ENCODE results near the gene CMTM1. TPM values are rescaled to one million over a fixed set of nuclear protein-coding genes. Genes with fewer than 3 reads are reported as not detected.

The CMTM1 gene
- polyA plus RNA-seq, 1 donor from 2014 or later, result 1.6 TPM

DNA sequence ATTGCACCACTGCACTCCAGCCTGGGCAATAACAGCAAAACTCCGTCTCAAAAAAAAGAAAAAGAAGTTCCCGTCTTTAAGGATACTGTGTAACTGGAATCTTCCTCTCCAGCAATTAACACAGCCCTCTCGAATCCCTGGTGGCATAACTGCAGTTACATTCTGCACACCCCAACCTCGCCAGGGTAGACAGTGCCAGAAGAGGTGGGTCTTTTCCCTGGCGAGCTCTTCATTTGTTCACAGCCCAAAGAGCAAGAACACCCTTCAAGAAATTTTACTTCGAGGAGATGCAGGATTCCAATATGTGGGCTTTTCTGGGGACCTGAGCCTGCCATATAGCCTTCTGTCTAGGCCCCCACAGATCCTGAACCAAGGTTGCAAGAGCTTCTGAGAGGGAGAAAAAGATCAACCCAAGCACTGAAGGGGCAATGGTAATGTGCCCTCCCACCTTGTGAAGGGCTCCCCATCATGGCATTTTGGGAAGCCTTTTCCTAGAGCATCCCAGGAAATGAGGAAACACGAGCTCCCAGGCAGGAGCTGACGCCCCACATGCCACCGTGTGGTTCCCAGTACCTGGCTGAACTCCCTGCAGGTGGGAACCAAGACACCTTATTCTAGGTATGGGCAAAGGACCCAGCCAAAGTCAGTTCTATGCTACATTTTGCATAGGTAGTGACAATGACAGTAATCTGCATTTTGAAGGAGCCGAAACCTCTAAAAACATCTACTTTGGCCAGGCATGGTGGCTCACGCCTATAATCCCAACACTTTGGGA, 43.2 kb upstream of the CMTM1 start:
- Histone ChIP-seq H3F3A (ENCODE audit: insufficient read depth, low read length, poor library complexity, severe bottlenecking) (no peaks in the 10 kb centered on the region), H3K4me3 (ENCODE audit: low read length) (no peak overlapping the region), H3K36me3 (ENCODE audit: insufficient read depth, low read length) (no peaks in the 10 kb centered on the region), H2AFZ (ENCODE audit: low read depth, low read length) (no peak overlapping the region), H4K20me1 (ENCODE audit: insufficient read depth) (no peaks in the 10 kb centered on the region), H3K9ac (ENCODE audit: low read length) (no peak overlapping the region), H3K79me2 (replicated peaks; ENCODE audit: insufficient read depth, low read length) (no peaks in the 10 kb centered on the region), H3K9me2 (ENCODE audit: insufficient read depth, low read length) (no peaks in the 10 kb centered on the region), H3K27me3 (ENCODE audit: insufficient read depth, low read depth, low read length) (no peaks in the 10 kb centered on the region), H3K4me2 (ENCODE audit: low read length) (no peak overlapping the region), H3K9me3 (ENCODE audit: low read length) (no peaks in the 10 kb centered on the region), H3K27ac (ENCODE audit: low read length) (no peak overlapping the region)
- TF ChIP-seq TAF1 (IDR thresholded peaks at IDR 0.05; ENCODE audit: low read depth) (no peak), POLR2AphosphoS5 (IDR thresholded peaks at IDR 0.05) (no peak), SMC3 (conservative IDR thresholded peaks at IDR 0.05; ENCODE audit: poor library complexity) (no peak), EP300 (conservative IDR thresholded peaks at IDR 0.05; ENCODE audit: poor library complexity, severe bottlenecking) (no peak), RAD21 (conservative IDR thresholded peaks at IDR 0.05) (no peak), MXI1 (conservative IDR thresholded peaks at IDR 0.05; ENCODE audit: poor library complexity, severe bottlenecking) (no peak), EZH2 (IDR thresholded peaks at IDR 0.05; ENCODE audit: borderline replicate concordance, insufficient read depth, low read length, poor library complexity, severe bottlenecking) (no peak)
- TF ChIP-seq, protein P1, sequence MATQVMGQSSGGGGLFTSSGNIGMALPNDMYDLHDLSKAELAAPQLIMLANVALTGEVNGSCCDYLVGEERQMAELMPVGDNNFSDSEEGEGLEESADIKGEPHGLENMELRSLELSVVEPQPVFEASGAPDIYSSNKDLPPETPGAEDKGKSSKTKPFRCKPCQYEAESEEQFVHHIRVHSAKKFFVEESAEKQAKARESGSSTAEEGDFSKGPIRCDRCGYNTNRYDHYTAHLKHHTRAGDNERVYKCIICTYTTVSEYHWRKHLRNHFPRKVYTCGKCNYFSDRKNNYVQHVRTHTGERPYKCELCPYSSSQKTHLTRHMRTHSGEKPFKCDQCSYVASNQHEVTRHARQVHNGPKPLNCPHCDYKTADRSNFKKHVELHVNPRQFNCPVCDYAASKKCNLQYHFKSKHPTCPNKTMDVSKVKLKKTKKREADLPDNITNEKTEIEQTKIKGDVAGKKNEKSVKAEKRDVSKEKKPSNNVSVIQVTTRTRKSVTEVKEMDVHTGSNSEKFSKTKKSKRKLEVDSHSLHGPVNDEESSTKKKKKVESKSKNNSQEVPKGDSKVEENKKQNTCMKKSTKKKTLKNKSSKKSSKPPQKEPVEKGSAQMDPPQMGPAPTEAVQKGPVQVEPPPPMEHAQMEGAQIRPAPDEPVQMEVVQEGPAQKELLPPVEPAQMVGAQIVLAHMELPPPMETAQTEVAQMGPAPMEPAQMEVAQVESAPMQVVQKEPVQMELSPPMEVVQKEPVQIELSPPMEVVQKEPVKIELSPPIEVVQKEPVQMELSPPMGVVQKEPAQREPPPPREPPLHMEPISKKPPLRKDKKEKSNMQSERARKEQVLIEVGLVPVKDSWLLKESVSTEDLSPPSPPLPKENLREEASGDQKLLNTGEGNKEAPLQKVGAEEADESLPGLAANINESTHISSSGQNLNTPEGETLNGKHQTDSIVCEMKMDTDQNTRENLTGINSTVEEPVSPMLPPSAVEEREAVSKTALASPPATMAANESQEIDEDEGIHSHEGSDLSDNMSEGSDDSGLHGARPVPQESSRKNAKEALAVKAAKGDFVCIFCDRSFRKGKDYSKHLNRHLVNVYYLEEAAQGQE (IDR thresholded peaks at IDR 0.05; ENCODE audit: borderline replicate concordance), result no peak
- TF ChIP-seq, protein P2, sequence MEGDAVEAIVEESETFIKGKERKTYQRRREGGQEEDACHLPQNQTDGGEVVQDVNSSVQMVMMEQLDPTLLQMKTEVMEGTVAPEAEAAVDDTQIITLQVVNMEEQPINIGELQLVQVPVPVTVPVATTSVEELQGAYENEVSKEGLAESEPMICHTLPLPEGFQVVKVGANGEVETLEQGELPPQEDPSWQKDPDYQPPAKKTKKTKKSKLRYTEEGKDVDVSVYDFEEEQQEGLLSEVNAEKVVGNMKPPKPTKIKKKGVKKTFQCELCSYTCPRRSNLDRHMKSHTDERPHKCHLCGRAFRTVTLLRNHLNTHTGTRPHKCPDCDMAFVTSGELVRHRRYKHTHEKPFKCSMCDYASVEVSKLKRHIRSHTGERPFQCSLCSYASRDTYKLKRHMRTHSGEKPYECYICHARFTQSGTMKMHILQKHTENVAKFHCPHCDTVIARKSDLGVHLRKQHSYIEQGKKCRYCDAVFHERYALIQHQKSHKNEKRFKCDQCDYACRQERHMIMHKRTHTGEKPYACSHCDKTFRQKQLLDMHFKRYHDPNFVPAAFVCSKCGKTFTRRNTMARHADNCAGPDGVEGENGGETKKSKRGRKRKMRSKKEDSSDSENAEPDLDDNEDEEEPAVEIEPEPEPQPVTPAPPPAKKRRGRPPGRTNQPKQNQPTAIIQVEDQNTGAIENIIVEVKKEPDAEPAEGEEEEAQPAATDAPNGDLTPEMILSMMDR (IDR thresholded peaks at IDR 0.05; ENCODE audit: poor library complexity, severe bottlenecking), result no peak

DNA sequence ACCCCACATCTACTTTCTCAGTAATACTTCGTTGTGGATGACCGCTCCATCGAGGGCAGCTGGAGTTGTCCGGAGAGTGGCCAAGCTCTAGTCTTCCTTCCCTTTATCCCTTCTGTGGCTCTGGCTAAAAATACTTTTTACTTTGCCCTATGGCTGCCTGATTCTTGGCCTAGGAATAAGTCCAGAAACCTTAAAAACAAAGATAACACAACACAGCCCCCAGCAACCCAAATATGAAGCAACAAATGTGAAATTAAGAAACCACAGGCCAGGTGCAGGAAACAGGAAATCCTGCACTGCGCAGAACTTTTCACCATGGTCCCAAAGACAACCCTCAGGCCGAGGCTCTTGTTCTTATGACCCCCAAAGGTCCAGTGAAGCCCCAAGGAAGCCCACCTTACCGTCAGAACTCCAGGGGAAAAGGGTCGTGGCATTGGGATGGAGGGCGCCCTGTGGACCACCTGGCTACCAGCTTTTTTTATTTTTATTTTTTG, 42.3 kb upstream of the CMTM1 start:
- no peak overlapping the region for H3K9ac ChIP-seq (ENCODE audit: low read length)
- H3K9me2 ChIP-seq (ENCODE audit: insufficient read depth, low read length), result no peaks in the 10 kb centered on the region
- H3K4me3 ChIP-seq (ENCODE audit: low read length), result no peak overlapping the region
- TF ChIP-seq, protein P1 (IDR thresholded peaks at IDR 0.05; ENCODE audit: borderline replicate concordance), result no peak
- TF ChIP-seq EZH2 (IDR thresholded peaks at IDR 0.05; ENCODE audit: borderline replicate concordance, insufficient read depth, low read length, poor library complexity, severe bottlenecking), result no peak
- no peak for TF ChIP-seq EP300 (conservative IDR thresholded peaks at IDR 0.05; ENCODE audit: poor library complexity, severe bottlenecking)
- no peak for TF ChIP-seq TAF1 (IDR thresholded peaks at IDR 0.05; ENCODE audit: low read depth)
- TF ChIP-seq SMC3 (conservative IDR thresholded peaks at IDR 0.05; ENCODE audit: poor library complexity), result no peak
- no peak for TF ChIP-seq POLR2AphosphoS5 (IDR thresholded peaks at IDR 0.05)
- TF ChIP-seq, protein P2 (IDR thresholded peaks at IDR 0.05; ENCODE audit: poor library complexity, severe bottlenecking), result no peak
- H3K4me2 ChIP-seq (ENCODE audit: low read length), result no peak overlapping the region
- no peak overlapping the region for H2AFZ ChIP-seq (ENCODE audit: low read depth, low read length)
- no peak overlapping the region for H3K27ac ChIP-seq (ENCODE audit: low read length)
- no peaks in the 10 kb centered on the region for H3K79me2 ChIP-seq (replicated peaks; ENCODE audit: insufficient read depth, low read length)
- H3K27me3 ChIP-seq (ENCODE audit: insufficient read depth, low read depth, low read length), result no peaks in the 10 kb centered on the region
- no peaks in the 10 kb centered on the region for H4K20me1 ChIP-seq (ENCODE audit: insufficient read depth)
- H3K9me3 ChIP-seq (ENCODE audit: low read length), result no peaks in the 10 kb centered on the region
- no peaks in the 10 kb centered on the region for H3F3A ChIP-seq (ENCODE audit: insufficient read depth, low read length, poor library complexity, severe bottlenecking)
- H3K36me3 ChIP-seq (ENCODE audit: insufficient read depth, low read length), result no peaks in the 10 kb centered on the region
